GM12865 (cell line): ENCODE measurements around the gene ACOT13.
"Not testable (repeated sequence)": the region's sequence is repeated elsewhere in the genome, so short reads cannot be mapped to it uniquely, and the experiment has no call there.

Experiments
- DNase-seq: peaks from one replicate; pipeline ENCODE4 v3.0.0; 2010; ENCODE audit warnings: low read depth
- H3K4me3 ChIP-seq: 2 replicates; pipeline ENCODE4 v1.5.1; 2011; ENCODE audit warnings: mild to moderate bottlenecking, low read depth, low read length, control low read depth
- CTCF ChIP-seq: IDR thresholded peaks from 2 replicates; pipeline ENCODE4 v1.5.1; 2011; ENCODE audit warnings: low read length, control low read depth, low read depth, inconsistent platforms; ENCODE audit not compliant: insufficient read depth; ENCODE audit errors: missing control alignments

Gene ACOT13

DNA sequence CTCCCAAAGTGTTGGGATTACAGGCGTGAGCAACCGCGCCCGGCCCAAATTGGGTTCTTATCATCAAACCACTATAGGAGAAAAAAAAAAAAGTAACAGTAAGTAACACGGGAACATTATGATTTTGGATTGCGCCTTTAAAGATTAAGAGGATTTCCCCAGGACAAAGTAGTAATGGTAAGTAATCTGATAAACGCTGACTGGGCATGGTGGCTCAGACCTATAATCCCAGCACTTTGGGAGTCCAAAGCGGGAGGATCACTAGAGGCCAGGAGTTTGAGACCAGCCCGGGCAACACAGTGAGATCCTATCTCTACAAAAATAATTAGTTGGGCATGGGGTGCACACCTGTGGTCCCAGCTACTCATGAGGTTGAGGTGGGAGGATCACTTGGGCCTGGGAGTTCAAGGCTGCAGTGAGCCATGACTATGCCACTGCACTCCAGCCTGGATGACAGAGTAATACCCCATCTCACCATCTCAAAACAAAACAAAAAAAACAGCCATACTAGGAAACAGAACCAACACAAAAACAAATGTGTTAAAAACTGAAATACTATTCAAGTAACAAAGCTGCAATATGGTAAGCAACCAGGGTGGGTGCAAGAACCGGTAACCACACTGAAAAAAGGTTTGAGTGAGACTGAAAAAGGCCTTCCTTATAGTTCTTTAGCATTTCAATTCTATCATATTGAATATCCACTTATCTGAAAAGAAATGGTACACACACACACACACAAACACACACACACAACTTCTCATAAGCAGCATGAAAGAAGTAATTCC is 43.8 kb downstream of the ACOT13 start:
- TF ChIP-seq CTCF = no peak
- DNase-seq = no peak
- no peak overlapping the region for H3K4me3 ChIP-seq

- not testable (repeated sequence) for DNase-seq
- peak overlapping the region; percentile 95 for H3K4me3 ChIP-seq
Measured at GRCh38 chr6:24716602-24717148, 49.8 kb downstream of the ACOT13 start.

GRCh38 chr6:24718449-24719124 is 51.7 kb downstream of the ACOT13 start:
- no peak for DNase-seq
- TF ChIP-seq CTCF = no peak
- peak overlapping the region; percentile 95 for H3K4me3 ChIP-seq

- peak; percentile 62 for DNase-seq
- TF ChIP-seq CTCF = no peak
- peak within 1 kb of the TSS; percentile 95 for H3K4me3 ChIP-seq
Measured at GRCh38 chr6:24719125-24719971, 52.5 kb downstream of the ACOT13 start, which contains the start of gene C6orf62. Gene C6orf62, minus strand, starts transcription at chr6:24719154. Its CDS starts 486 bp downstream, at chr6:24718668.

DNA sequence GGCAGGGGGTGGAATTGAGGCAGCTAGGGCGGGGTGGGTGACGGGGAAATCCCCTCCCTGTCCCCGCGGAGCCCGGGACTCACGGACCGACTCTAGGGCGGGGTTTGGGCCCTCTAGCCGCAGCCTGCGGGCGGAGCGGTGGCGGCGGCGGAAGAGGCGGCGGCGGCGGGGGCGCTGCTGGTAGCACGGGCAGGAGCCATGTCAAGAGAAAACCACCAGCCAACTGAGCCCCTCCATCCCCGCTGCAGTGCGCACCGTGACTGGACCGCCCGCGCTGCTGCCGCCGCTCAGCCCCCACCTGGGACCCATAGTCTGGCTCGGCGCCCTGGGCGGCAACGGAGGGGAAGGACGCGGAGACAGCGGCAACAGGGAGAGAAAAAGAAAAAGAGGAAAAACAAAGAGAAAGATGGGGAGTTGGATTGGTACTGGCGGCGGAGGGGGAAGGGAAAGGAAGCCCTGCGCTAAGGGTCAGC is 53.3 kb downstream of the ACOT13 start:
- no peak for TF ChIP-seq CTCF
- peak overlapping the region; percentile 95 for H3K4me3 ChIP-seq
- peak; percentile 86 for DNase-seq

GRCh38 chr6:24720604-24721460 is 54.0 kb downstream of the ACOT13 start:
- peak; percentile 100 for DNase-seq
- H3K4me3 ChIP-seq = peak overlapping the region; percentile 95
- TF ChIP-seq CTCF = no peak
